Transverse colon (tissue), 4 donors: ENCODE results near the gene PPP1R2C. TPM values are rescaled to one million over a fixed set of nuclear protein-coding genes. Genes with fewer than 3 reads are reported as not detected.

ENCODE experiments used
- DNase-seq: peaks from one replicate; pipeline ENCODE4 v3.0.0-alpha.2; 2019
- H3K27ac ChIP-seq, 4 donors: fragments of 200-600 bp; sonication (generic); 2 replicates each; pipeline ENCODE4 v1.5.1; 2016 to 2018; ENCODE audit warnings: inconsistent platforms in 4 of 4
- H3K27me3 ChIP-seq: fragments of 200-600 bp; sonication (generic); 2 replicates; pipeline ENCODE4 v1.5.1; 2017; ENCODE audit warnings: inconsistent platforms
- H3K36me3 ChIP-seq, 4 donors: fragments of 200-600 bp; sonication (generic); 2 replicates each; pipeline ENCODE4 v1.5.1; 2017 to 2019; ENCODE audit warnings: inconsistent platforms in 4 of 4
- H3K4me1 ChIP-seq, 4 donors: fragments of 200-600 bp; sonication (generic); 2 replicates each; pipeline ENCODE4 v1.5.1; 2017 to 2020; ENCODE audit warnings: inconsistent platforms in 4 of 4
- H3K4me3 ChIP-seq, 4 donors: fragments of 200-600 bp; sonication (generic); 1 replicate in 1 of 4; 2 replicates in 3 of 4; pipeline versions ENCODE4 v1.5.1 to v1.6.1; 2017 to 2019; ENCODE audit warnings: inconsistent platforms in 4 of 4
- H3K9me3 ChIP-seq, 2 donors: fragments of 200-600 bp; sonication (generic); 2 replicates each; pipeline ENCODE4 v1.5.1; 2017 to 2019; ENCODE audit warnings: inconsistent platforms in 2 of 2
- CTCF ChIP-seq, 5 experiments: fragments of 200-600 bp in 3 of 5; fragments of 450-650 bp in 2 of 5; sonication (generic) in 3 of 5; IDR thresholded peaks; 1 replicate in 2 of 5; 2 replicates in 3 of 5; pipeline ENCODE4 v1.5.1; 2016 to 2017; ENCODE audit warnings: antibody characterized with exemption in 5 of 5, inconsistent platforms in 3 of 5, mild to moderate bottlenecking in 2 of 5, moderate library complexity in 1 of 5
- EP300 ChIP-seq: sonication (generic); formaldehyde crosslinking; IDR thresholded peaks from one replicate; pipeline ENCODE4 v1.6.1; 2017; ENCODE audit warnings: antibody characterized with exemption, low read depth
- POLR2A ChIP-seq: fragments of 450-650 bp; IDR thresholded peaks from one replicate; pipeline ENCODE4 v1.6.1; 2016; ENCODE audit warnings: antibody characterized with exemption, mild to moderate bottlenecking, moderate library complexity
- POLR2AphosphoS5 ChIP-seq, 3 donors: sonication (generic); formaldehyde crosslinking; IDR thresholded peaks; one replicate each; pipeline ENCODE4 v1.6.1; 2016; ENCODE audit warnings: antibody characterized with exemption in 3 of 3
- WGBS, 2 donors: methylation state at CpG; one replicate each; pipeline ENCODE4 v1.1.5; 2018; ENCODE audit warnings: low coverage in 1 of 2; 5-methylcytosine and 5-hydroxymethylcytosine counted together
- in situ Hi-C, 4 donors: fragments of 200-750 bp; cut with MboI; loops; one replicate each; pipeline versions ENCODE4 v1.15.0 to v1.15.1; 2017; ENCODE audit warnings: low sequenced_read_pairs in 3 of 4, low pct_ligation_motif_present in 1 of 4, low pct_unique_long_range_greater_than_20kb in 1 of 4
- intact Hi-C: fragments of 100-400 bp; cut with DNase I; formaldehyde crosslinking; loops from one replicate; pipeline ENCODE4 v1.15.1; 2023; ENCODE audit warnings: low total_unique reads
- total RNA-seq, 4 donors: library from RNA; depleted of rRNA; stranded (reverse); fragments of >200 nt; gene quantifications; one replicate each; pipeline ENCODE4 v1.1.0, GENCODE V29; 2016

Gene PPP1R2C
- total RNA-seq, 4 donors from 2014 or later = not detected

GRCh38 chrX:42732506-42732905 is 45.5 kb downstream of the PPP1R2C start:
- no peak for TF ChIP-seq POLR2AphosphoS5 (IDR thresholded peaks at IDR 0.05)
- TF ChIP-seq EP300 = no peak
- no peak for TF ChIP-seq CTCF (IDR thresholded peaks at IDR 0.05)
- no peak for TF ChIP-seq POLR2A
- intact Hi-C loops (no loop called here), in situ Hi-C loops (no loop called here)
- Histone ChIP-seq H3K27me3 (no peaks in the 10 kb centered on the region), H3K4me1 (no peaks in the 10 kb centered on the region), H3K4me3 (no peak overlapping the region), H3K36me3 (no peaks in the 10 kb centered on the region), H3K9me3 (no peaks in the 10 kb centered on the region), H3K27ac (no peak overlapping the region)
- 69% methylated on average over 3 of the region's 3 CpGs; no CpG with 5 or more reads in 1 of the 2 donors for WGBS, 2 donors
- DNase-seq = no peak
